ENCODE data around the gene FADS2.

The FADS2 gene

DNA sequence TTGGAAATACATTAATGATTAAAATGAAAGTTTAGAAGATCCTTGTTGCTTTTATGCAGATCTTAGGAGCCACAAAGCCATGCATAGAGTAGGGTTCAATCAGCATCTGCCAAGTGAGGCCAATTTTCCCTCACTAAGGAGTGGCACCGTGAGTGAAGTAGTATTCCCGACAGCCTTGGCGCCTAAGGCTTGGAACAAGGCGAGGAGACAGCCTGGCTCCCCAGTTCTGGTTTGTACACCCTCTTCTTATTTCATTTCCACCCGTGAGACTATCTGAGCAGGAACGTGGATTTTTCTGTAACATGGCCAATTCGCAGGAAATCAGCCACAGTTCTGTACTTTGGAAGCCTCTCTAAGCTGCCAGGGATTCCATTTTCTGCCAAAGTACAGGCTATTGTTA lies 22.6 kb downstream of the FADS2 start:
- no peak for DNase-seq

DNA sequence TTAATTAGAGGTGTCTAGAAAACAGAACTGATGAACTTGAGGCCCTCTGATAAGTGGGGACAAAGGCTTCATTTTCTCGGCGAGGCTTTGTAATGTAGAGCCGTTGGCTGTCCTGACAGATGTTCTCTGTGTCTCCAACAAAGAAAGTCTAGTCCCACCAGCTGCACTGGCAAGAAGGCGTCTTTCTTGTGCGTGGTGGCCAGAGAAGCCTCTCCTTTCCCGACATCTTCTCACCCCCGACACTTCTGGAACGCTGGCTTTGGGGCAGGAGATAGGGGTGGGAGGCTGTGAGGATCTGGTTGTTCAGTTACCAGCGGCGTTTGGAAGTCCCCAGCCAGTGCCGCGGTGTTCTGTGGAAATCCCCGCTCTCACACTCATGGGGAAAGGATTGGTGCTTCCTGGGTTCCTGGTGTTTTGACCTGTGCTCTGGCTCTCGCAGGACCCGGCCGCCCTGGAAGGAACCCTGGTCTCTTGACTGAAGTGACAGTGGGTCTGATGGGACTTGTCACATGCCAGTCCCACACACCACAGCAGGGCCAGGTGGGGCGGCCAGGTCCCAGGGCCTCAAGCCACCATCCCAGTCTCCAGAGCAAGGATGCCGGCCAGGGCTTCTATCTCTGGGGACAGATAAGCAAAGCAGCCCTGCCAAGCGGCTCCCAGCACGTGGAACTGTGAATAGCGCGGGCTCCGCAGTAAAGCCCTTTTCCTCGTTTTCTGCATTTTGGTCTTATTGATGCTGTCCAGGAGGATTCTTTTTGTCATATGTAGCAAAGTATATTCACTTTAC lies 23.2 kb downstream of the FADS2 start:
- DNase-seq: no peak

DNA sequence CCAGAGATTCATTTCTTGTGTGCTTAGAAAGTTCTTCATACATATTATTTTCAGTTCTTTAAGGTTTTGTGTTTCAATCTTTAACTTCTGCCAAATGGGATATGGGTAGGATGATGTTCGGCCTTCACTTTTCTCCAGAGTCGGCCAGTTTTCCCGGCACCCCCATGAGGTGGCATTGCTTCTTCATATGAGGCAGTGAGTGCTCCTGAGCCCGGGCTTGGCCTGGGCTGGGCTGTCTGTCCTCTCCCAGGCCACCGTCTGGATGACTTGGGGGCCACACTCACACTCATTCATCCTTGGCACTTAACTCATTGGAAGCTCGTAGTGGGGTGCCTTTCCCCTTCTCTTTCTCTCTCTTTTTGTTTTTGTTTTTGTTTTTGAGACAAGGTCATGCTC lies 23.8 kb downstream of the FADS2 start:
- DNase-seq: no peak

DNA sequence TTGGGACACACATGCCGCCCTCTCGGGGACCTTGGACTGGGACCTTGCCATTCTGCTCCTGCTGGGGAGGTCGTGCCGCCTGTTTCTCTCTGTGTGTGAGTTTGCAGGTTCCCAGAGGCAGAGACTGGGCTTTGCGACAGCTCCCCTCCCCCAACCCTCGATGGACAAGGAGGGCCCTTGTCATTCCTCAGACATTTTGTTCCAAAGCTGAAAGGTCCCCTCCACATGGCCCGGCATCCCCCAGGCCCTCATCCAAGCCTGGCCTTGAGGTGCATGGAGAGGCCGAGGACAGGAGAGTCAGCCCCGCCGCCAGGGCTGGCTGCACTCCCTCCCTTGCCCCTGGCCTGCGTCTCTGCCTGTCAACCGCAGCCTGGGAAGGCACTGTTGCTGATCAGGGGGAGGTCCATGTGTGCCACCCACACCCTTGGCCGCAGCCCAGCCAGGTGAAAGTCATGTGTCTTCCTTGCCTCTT lies 25.6 kb downstream of the FADS2 start:
- DNase-seq: no peak

DNA sequence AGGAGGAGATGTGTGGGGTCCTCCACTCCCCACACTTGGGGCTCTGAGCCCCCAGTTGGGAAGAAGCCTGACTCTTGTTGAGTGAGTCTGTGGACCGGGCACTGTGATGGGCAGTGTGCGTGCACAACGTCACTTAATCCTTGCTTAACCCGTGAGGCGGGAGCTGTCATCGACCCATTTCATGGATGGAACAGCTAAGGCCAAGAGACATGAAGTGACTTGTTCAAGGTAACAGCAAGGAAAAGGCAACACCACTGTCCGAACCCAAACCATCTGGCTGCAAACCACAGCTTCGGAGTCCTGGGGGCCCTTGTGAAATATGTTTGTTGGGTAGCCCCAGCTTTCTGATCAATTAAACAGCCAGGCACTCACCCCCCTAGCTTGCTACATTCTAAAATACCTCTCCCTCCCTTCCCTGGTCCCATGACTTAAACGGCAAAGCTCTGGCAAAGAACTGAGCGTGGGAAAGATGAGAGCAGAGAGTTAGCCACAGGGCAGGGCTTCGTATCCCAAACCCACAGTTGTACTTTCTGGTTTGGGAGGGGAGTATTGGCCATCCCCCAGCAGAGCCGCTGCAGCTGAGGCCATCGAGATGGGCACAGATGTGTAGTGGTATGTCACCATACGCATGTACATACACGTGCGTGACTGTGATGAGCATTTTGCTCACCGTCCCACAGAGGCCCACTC lies 26.3 kb downstream of the FADS2 start:
- no peak for DNase-seq

DNA sequence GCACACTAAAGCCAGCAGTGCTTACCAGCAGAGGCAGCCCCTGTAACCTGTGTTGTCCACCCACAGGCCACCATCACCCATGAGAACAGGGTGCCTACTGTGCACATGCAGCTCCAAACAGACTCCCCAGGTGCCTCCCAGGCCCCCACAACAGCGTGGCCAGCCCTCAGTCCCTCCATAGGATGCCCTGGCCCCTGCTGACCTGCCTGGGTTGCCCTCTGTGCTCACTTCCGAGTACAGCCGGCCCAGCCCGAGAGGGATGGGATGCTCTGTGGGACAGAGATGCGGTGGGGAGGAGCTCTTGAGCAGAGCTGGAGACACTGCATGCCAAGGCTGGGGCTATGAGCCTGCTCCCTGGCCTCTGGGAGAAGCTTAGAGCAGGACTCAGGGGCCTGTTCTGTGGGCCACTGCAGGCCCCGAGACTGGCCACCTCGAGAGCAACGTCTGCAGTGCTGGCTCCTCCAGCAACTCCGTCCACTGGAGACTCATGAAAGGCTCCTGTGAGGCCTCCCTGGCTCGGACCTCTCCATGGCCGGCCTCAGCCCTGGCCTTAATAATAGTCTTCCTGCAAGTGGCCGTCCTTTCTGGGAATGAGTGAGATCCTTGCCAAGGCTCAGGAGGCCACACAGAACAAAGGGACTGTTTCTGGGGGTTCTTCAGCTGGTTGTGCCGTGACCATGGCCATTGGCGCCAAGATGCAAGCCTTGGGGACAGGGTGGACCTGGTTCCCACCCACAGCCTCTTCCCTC lies 27.0 kb downstream of the FADS2 start:
- DNase-seq: no peak

DNA sequence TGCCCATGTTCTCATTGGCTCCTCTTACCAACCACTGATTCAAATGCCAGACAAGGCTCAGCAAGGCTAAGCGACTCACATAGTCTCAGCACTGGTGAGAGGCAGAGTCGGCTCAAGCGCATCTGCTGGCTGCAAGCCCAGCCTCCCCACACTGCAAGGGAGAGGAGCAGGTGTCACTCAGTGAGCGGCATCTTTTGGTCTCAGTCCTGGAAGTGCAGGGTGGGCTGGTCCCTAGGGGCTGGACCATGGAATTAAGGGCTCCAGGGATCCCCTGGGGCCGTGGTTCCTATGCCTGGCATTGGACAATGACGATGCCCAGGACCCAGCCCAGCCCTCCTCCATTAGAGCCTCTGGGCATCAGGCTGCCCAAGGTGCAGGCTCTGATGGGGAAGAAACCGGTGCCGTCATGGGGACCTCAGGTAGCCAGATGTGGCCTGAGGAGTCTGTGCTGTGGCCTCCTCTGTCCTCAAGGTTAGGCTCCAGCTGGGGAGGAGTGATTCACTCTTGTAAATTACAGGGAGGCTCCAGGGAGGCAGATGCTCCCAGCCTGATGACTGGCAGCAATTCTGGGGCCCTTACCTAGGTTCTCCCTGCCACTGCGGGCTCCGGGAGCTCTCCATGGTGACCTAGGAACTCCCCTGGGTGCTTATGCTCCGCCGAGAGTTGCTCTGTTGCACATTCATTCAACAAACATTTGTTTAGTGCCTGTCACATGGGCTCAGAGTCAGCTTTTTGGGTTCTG lies 28.0 kb downstream of the FADS2 start:
- no peak for DNase-seq

DNA sequence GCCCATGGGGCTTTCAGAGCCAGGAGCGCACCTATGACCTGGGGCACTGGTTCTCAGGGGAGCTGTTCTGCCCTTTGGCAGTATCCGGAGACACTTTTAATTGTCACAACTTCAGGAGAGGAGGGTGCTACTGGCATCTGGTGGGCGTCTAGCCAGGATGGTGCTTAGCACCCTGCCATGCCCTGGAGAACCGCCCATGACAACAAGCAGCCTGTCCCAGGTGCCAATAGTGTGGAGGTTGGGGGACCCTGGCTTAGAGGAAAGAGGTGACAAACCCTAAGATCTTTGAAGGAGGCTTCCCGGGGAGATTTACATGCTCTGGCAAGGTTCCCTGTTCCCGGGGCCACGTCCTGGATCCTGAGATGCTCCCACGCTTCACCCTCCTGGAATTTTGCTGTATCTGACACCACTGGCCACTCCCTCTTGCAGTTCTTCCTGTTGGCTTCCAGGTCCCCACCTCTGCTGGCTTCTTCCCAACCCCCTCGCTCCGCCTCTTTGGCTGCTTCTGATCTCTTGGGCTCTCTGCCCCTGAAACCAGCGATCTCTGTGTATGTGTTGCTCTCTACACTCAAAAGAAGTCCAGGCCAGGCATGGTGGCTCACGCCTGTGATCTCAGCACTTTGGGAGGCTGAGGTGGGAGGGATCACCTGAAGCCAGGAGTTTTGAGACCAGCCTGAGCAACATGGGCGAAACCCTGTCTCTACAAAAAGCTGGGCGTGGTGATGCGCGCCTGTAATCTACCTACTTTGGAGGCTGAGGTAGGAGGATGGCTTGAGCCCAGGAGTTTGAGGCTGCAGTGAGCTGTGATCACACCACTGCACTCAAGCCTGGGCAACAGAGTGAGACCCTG lies 32.2 kb downstream of the FADS2 start:
- no peak for DNase-seq

DNA sequence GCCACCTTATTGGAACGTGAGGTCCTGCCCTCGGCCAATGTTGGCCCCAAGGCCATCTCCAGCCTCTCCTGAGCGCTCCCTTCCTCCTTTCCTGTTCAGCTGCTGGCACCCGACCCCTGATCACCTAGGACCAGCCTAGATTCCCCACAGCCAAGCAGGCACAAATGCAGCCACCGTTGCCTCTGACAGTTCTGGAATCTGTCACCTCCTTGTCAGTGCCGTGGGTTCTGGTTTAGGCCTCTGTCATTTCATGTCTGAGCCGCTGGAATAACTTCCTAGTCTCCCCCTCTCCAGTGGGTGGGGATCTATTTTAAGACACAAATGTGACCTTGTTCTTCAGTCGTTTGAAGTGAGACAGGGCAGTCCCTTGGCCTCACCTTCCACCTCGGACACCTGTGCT lies 33.5 kb downstream of the FADS2 start:
- DNase-seq: no peak

DNA sequence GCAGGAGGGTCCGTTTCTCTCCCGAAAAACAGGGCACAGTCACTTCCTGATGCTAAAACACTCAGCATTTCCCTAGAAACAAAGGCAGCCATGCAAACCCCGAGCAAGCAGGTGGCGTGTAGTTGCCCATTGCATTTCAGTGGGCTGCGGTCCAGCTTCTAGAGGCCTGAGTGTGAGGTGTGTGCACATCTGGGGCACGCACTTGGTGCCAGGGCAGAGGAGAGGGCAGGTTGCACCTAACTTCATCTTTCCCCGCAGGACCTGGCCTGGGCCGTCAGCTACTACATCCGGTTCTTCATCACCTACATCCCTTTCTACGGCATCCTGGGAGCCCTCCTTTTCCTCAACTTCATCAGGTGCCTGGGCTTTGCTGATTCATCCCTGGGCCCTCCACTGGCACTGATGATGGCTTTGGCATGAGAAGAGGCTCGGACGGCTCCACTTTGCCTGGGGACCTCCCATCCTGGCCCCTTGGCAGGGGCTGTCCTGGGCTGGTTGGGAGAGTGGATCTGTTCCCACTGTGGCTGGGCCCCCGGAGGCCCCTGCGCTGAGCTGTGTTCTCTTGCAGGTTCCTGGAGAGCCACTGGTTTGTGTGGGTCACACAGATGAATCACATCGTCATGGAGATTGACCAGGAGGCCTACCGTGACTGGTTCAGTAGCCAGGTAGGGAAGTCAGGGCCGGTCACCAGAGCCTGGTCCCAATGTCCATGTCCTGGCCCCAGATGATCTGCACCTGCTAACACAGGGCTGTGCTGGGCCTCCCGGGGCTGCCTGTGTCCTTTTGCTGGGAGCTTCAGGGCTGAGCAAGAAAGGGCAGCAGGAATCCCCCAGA lies 34.8 kb downstream of the FADS2 start:
- DNase-seq: no peak

DNA sequence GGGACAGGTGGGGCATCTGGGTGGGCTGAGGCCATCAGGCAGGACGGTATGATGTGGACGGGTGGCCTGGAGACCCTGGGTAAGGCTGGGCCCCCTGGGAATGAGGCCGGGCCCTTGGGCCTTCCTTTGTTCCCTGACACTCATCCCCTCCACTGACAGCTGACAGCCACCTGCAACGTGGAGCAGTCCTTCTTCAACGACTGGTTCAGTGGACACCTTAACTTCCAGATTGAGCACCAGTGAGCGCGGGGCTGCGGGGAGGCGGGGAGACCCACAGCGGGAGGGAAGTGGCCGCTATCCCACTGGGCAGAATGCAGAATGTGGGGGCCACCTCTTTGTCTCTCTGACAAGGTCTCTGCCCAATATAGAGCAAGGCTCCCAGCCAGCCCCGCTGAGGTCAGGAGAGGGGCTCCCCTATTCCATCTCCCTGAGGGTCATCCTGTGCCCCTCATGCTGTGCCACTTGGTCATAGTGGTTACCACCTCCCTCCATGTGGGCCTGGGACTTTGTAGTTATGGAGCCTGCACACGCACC lies 35.5 kb downstream of the FADS2 start:
- DNase-seq: no peak

DNA sequence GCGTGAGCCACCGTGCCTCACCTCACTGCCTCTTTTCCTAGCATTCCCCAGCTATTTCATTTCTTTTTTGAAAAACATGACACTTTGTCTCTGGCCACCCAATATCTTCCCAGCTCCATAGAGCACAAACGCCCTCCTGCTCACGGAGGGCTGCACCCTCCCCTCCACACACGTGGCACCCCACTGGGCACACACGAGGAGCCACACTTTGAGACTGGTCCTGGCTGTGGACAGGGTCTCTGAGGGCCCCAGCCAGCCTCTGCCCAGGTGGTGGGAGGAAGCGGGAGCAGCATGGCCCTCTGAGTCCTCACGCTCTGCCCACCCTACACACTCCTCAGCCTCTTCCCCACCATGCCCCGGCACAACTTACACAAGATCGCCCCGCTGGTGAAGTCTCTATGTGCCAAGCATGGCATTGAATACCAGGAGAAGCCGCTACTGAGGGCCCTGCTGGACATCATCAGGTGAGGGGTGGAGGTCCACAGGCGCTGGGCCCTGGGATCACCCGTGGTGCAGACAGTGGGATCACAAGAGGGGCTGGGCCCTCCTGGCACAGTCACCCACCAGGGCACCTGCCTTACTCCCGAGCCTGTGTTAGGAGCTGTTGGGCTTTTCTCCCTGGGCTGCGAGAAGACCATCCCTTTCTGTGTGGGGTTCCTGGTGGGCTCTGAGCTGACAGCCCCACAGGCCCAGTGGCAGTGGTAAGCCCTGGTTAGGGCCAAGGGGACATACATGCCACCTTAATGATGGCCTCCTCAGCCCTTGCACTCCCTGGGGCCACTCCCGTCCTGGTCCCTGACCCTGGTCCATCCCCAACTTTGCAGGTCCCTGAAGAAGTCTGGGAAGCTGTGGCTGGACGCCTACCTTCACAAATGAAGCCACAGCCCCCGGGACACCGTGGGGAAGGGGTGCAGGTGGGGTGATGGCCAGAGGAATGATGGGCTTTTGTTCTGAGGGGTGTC lies 37.0 kb downstream of the FADS2 start:
- no peak for DNase-seq

DNA sequence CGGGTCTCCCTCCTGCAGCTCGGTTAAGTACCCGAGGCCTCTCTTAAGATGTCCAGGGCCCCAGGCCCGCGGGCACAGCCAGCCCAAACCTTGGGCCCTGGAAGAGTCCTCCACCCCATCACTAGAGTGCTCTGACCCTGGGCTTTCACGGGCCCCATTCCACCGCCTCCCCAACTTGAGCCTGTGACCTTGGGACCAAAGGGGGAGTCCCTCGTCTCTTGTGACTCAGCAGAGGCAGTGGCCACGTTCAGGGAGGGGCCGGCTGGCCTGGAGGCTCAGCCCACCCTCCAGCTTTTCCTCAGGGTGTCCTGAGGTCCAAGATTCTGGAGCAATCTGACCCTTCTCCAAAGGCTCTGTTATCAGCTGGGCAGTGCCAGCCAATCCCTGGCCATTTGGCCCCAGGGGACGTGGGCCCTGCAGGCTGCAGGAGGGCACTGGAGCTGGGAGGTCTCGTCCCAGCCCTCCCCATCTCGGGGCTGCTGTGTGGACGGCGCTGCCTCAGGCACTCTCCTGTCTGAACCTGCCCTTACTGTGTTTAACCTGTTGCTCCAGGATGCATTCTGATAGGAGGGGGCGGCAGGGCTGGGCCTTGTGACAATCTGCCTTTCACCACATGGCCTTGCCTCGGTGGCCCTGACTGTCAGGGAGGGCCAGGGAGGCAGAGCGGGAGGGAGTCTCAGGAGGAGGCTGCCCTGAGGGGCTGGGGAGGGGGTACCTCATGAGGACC lies 38.3 kb downstream of the FADS2 start:
- DNase-seq: no peak

DNA sequence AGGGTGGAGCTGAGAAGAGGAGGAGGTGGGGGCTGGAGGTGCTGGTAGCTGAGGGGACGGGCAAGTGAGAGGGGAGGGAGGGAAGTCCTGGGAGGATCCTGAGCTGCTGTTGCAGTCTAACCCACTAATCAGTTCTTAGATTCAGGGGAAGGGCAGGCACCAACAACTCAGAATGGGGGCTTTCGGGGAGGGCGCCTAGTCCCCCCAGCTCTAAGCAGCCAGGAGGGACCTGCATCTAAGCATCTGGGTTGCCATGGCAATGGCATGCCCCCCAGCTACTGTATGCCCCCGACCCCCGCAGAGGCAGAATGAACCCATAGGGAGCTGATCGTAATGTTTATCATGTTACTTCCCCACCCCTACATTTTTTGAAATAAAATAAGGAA lies 38.9 kb downstream of the FADS2 start:
- DNase-seq: no peak

DNA sequence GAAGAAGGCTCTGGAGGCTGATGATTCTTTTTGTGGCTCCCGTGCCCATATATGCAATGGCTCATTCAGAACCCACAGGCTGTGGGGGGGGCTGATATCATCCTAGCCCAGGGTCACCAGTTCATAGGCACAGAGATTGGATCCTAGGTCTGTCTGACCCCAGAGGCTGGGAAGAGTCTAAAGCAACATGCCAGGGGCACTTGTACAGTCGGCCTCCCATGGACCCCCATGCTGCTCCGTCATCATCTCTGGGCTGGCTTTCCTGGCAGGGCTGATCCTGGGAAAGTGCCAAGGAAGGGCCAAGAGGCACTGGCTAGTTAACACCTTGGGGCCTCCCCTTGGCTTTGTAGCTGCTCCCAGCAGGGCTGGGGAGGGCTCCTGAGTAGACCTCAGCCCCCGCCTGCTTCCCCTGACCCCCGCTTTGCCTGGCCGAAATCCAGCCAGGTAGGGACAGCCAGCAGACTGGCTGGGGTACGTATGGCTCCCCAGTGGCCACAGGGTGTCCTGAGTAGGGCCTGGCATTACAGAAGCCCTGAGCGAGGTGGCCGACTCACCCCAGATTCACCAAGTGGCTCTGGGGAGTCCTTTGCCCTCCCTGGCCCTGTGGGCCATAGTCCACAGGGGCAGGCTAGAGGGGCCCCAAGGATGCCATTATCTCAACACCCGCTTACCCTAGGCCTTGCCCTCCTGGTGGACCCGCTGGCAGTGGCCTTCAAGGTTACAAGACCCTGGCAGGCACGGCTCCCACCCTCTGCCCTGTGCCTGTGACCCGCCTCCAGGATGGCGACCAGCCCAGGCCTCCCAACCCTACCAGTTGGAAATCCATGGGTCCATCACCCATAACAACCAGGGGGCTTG lies 40.7 kb downstream of the FADS2 start:
- DNase-seq: no peak

DNA sequence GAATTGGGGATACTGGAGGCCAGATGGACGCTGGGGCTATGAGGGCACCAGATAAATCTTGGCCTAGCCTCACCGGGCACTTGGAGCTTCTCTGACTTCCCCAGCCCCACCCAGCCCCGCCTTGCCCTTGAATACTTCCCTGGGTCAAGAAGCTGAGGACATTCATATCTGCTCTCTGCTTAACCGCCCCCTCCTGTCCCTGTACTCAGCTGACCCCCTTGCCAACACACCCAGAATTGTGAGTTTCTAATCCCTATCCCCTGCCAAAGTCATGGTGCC lies 41.3 kb downstream of the FADS2 start:
- DNase-seq: no peak

DNA sequence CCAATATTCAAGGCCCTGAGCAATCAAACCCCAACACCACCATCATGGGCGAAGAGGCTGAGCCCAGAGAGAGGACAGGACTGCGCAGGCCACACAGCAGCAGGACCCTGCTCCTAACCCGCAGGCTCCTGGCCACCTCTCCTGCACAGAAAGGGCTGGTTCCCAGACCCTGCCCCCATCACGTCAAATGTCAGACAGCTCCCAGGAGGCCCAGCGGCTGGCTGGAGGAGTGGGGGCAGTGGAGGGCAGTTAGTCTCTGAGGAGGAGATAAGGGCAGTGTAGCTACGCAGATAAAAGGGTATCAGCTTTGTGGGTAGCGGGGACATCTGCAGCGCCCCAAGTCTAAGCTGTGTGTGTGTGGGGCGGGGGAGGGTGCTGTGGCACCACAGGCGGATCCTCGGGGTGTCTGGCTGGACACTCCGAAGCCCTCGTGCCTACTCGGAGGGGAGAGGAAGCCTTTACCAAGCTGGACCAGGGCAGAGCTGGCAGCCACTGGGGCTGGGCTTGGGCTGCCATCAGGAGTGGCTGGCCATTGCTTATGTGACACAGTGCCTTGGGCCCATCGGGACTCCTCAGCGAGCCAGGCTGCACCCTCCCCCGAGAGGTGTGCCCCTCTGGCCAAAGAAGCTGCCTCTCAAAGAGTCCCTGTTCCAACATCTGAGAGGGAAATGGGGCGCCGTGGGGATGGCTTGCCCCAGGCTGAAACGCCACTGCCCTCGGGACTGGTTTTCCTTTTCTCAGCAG lies 41.8 kb downstream of the FADS2 start:
- DNase-seq: no peak

Data from GF-D8 (cell line).